Muscle layer of colon (tissue), 2 donors: ENCODE measurements around the gene PTBP1.
"Not testable (repeated sequence)": the region's sequence is repeated elsewhere in the genome, so short reads cannot be mapped to it uniquely, and the experiment has no call there.

ENCODE experiments used
- H3K27ac ChIP-seq: one replicate; pipeline ENCODE4 v1.7.0; 2013; ENCODE audit warnings: low read depth, mild to moderate bottlenecking, low read length, moderate library complexity
- H3K27me3 ChIP-seq, 2 donors: one replicate each; pipeline ENCODE4 v1.7.0; 2013; ENCODE audit warnings: low read length in 2 of 2, mild to moderate bottlenecking in 2 of 2; ENCODE audit not compliant: insufficient read depth in 2 of 2, control insufficient read depth in 1 of 2
- H3K36me3 ChIP-seq: one replicate; pipeline ENCODE4 v1.7.0; 2013; ENCODE audit warnings: mild to moderate bottlenecking, low read length; ENCODE audit not compliant: insufficient read depth
- H3K4me1 ChIP-seq: one replicate; pipeline ENCODE4 v1.7.0; 2013; ENCODE audit warnings: mild to moderate bottlenecking, low read length; ENCODE audit not compliant: insufficient read depth
- H3K4me3 ChIP-seq, 2 donors: one replicate each; pipeline ENCODE4 v1.7.0; 2013; ENCODE audit warnings: low read length in 2 of 2, low read depth in 1 of 2, mild to moderate bottlenecking in 1 of 2, moderate library complexity in 1 of 2
- H3K9ac ChIP-seq: one replicate; pipeline ENCODE4 v1.7.0; 2013; ENCODE audit warnings: low read length
- H3K9me3 ChIP-seq: one replicate; pipeline ENCODE4 v1.7.0; 2013; ENCODE audit warnings: mild to moderate bottlenecking, low read length
- donor health status: abdominal sarcoma.
- donor health status: Adenocarcinoma of cecum.

PTBP1 gene

DNA sequence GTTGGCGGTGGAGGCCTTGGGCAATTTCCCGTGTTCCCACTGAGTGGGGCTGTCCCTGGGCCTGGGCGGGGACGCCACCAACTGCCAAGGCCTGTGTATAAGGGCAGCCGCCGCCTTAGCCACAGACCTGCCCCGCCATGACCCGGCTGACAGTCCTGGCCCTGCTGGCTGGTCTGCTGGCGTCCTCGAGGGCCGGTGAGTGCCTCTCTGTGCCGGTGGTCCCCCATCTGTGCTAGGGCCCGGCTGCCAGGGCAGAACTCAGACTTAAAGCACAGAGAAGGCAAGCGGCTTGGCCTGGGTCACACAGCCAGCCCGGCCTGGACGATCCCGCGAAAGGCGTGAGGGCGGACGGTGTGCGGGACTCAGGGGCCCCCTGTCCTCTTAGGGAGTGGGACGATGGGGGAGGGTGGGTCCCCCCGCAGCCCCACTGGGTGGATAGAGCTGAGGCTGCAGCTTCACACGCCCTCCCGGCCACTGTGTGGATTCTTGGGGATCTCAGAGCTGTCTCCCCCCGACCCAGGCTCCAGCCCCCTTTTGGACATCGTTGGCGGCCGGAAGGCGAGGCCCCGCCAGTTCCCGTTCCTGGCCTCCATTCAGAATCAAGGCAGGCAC, 30.6 kb downstream of the PTBP1 start, which contains the start of gene AZU1:
AZU1 (plus strand) TSS at position 128 of the 612 bp plus-strand sequence; CDS start at position 138, 10 bp downstream.
- H3K4me1 ChIP-seq = no peaks in the 10 kb centered on the region
- H3K36me3 ChIP-seq = no peaks in the 10 kb centered on the region
- no peak within 1 kb of the TSS for H3K4me3 ChIP-seq
- H3K27ac ChIP-seq = no peak within 1 kb of the TSS
- H3K9ac ChIP-seq = no peak within 1 kb of the TSS
- H3K27me3 ChIP-seq = peaks cover 6 to 38% of the 10 kb centered on the region in 2 donors
- no peaks in the 10 kb centered on the region for H3K9me3 ChIP-seq

DNA sequence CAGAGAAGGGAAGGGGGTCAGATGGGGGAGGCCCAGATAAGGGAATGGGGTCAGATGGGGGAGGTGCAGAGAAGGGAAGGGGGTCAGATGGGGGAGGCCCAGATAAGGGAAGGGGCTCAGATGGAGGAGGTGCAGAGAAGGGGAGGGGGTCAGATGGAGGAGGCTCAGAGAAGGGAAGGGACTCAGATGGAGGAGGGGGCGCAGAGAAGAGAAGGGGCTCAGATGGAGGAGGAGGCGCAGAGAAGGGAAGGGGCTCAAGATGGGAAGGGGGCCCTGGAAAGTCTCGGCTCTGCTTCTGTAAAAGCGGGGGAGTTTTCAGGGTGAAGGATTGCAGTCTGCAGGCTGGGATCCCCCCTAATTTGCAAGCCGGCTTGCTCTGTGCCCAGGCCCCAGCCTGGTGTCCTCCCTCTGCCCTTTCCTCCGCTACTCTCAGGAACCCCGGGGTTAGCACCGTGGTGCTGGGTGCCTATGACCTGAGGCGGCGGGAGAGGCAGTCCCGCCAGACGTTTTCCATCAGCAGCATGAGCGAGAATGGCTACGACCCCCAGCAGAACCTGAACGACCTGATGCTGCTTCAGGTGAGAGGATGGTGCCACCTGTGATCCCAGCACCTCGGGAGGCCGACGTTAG, 32.0 kb downstream of the PTBP1 start:
- Histone ChIP-seq H3K4me1 (no peaks in the 10 kb centered on the region), H3K27me3 (peaks cover 0 to 28% of the 10 kb centered on the region in 2 donors), H3K27ac (no peak overlapping the region), H3K9ac (no peak overlapping the region), H3K36me3 (no peaks in the 10 kb centered on the region), H3K9me3 (no peaks in the 10 kb centered on the region), H3K4me3 (no peak overlapping the region)

GRCh38 chr19:831407-832369, 34.4 kb downstream of the PTBP1 start:
- Histone ChIP-seq H3K36me3 (no peaks in the 10 kb centered on the region), H3K27ac (no peak overlapping the region), H3K4me3 (no peak overlapping the region), H3K9me3 (no peaks in the 10 kb centered on the region), H3K4me1 (no peaks in the 10 kb centered on the region), H3K9ac (no peak overlapping the region), H3K27me3 (peaks cover 0 to 39% of the 10 kb centered on the region in 2 donors)

DNA sequence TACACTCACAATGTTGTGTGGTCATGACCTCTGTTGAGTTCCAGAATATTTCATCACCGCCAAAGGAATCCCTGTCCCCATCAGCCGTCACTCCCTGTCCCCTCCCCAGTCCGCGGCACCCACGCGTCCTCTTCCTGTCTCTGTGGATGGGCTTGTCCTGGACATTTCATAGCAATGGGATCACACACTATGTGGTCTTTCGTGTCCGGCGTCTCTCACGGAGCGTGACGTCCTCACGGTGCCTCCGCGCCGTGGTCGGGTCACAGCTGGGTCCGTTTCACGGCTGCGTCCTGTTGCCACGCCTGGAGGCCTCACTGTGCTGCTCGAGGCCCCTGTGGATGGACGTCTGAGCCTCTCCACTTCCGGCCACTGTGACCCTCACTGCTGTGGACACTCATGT, 37.0 kb downstream of the PTBP1 start:
- H3K9ac ChIP-seq = no peak overlapping the region
- H3K4me3 ChIP-seq = no peak overlapping the region
- H3K36me3 ChIP-seq = no peaks in the 10 kb centered on the region
- H3K4me1 ChIP-seq = no peaks in the 10 kb centered on the region
- no peaks in the 10 kb centered on the region for H3K9me3 ChIP-seq
- peaks cover 0 to 26% of the 10 kb centered on the region in 2 donors for H3K27me3 ChIP-seq
- H3K27ac ChIP-seq = no peak overlapping the region

DNA sequence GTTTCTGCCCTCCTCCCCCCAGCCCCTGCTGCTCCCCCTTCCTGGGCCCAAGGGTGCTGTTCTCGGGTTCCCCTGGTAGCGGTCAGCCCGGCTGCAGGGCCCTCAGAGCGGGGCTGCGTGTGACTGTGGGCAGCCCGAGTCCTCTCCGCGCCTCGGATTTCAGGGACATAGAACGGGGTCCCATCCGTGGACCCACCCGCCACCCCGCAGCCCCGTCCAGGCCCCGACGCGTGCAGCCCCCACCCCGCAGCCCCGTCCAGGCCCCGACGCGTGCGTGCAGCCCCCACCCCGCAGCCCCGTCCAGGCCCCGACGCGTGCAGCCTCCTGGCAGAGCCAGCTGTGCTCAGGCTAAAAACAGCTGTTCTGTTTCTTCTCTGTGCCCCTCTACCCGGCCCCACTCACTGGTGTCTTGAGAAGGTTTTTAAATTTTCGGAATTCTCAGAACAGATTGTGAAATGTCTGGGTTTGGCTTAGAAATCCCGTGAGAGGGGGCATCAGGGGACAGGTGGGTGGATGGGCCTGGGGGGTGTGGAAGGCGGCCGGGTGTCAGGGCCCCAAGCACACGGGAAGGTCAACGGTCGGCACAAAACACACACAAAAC, 38.1 kb downstream of the PTBP1 start:
- Histone ChIP-seq H3K9me3 (no peaks in the 10 kb centered on the region), H3K27ac (no peak overlapping the region), H3K4me1 (no peaks in the 10 kb centered on the region), H3K4me3 (no peak overlapping the region), H3K9ac (no peak overlapping the region), H3K36me3 (no peaks in the 10 kb centered on the region), H3K27me3 (peaks cover 0 to 26% of the 10 kb centered on the region in 2 donors)

DNA sequence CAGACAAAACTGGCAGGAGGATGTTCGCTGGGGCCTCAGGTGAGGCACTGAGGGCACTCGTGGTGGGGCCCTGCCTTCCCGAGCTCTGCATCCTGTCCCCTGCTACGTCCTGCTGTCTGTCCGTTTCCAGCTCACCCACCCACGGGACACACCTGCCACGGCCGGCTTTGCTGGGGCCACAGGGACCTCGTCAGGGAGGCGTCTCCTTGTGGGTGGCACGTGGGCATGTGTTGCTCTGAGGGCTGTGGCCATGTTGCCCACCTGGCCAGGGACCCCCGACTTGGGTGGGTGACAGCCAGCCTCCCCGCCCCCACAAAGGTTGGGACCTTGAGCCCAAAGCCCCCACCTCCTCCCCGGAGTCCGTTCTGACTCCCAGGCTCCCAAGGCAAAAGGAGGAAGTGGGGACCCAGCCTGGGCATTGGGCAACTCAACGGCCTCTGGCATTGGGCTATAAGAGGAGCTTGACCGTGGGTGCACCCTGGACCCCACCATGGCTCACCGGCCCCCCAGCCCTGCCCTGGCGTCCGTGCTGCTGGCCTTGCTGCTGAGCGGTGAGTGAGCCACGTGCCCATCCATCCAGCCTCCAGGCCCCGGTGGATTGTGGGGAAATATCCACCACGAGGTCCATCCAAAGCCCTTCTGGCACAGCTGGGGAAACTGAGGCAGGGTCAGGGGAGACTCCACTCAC, 43.4 kb downstream of the PTBP1 start, which contains the start of gene PRTN3:
PRTN3 (plus strand) TSS at position 481 of the 688 bp plus-strand sequence; CDS start at position 491, 10 bp downstream.
- Histone ChIP-seq H3K4me3 (no peak within 1 kb of the TSS), H3K4me1 (no peaks in the 10 kb centered on the region), H3K36me3 (no peaks in the 10 kb centered on the region), H3K27ac (no peak within 1 kb of the TSS), H3K9me3 (no peaks in the 10 kb centered on the region), H3K9ac (no peak within 1 kb of the TSS), H3K27me3 (peaks cover 0 to 33% of the 10 kb centered on the region in 2 donors)

GRCh38 chr19:842802-843179, 45.5 kb downstream of the PTBP1 start:
- not testable (repeated sequence) for H3K9me3 ChIP-seq, H3K4me1 ChIP-seq, H3K4me3 ChIP-seq, H3K36me3 ChIP-seq, H3K9ac ChIP-seq, H3K27ac ChIP-seq
- peaks cover 0 to 46% of the 10 kb centered on the region in 2 donors for H3K27me3 ChIP-seq

DNA sequence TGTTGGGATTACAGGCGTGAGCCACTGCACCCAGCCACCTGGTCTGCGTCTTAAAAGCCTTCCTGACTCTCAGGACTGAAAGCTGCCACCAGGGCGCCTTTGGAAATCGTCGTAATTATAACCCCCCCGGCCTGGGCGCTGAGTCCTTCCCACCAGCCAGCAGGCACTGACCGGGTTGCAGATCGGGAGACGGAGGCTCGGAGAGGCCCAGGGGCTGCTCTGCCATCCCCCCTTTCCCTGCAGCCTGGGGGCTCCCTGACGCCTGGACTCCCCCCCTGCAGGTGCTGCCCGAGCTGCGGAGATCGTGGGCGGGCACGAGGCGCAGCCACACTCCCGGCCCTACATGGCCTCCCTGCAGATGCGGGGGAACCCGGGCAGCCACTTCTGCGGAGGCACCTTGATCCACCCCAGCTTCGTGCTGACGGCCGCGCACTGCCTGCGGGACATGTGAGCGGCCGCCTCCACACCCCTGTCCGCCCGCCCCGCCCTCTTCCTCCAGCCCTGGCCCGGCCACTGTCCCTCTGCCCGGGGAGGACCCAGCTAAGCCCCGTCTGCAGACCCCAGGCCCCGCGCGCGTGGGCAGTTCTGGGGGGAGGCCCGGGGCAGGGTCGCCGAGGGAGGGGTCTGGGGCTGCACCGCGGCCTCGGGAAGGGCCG, 46.1 kb downstream of the PTBP1 start:
- H3K9ac ChIP-seq = no peak overlapping the region
- H3K27me3 ChIP-seq = peaks cover 0 to 48% of the 10 kb centered on the region in 2 donors
- H3K9me3 ChIP-seq = no peaks in the 10 kb centered on the region
- H3K4me1 ChIP-seq = peaks cover 3% of the 10 kb centered on the region
- H3K27ac ChIP-seq = no peak overlapping the region
- no peak overlapping the region for H3K4me3 ChIP-seq
- H3K36me3 ChIP-seq = no peaks in the 10 kb centered on the region

GRCh38 chr19:843836-844545, 46.7 kb downstream of the PTBP1 start:
- peaks cover 3% of the 10 kb centered on the region for H3K4me1 ChIP-seq
- no peaks in the 10 kb centered on the region for H3K9me3 ChIP-seq
- no peak overlapping the region for H3K9ac ChIP-seq
- H3K36me3 ChIP-seq = no peaks in the 10 kb centered on the region
- no peak overlapping the region for H3K4me3 ChIP-seq
- H3K27me3 ChIP-seq = peaks cover 0 to 48% of the 10 kb centered on the region in 2 donors
- no peak overlapping the region for H3K27ac ChIP-seq

DNA sequence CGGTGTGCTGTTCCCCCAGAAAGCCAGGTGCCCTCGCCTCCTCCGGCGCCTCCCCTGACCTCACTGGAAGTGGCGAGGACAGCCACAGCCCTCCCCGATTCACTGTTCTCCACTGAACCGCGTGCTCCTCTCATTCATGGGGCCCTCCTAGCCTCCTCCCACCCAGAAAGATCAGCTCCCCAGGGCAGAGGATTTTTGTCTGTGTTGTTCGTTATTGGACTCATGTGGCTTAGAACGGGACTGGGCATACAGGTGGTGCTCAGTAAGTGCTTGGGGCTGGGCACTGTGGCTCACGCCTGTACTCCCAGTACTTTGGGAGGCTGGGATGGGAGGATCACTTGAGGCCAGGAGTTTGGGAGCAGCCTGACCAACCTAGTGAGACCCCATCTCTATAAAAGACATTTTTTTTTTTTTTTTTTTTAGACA, 47.3 kb downstream of the PTBP1 start:
- H3K27ac ChIP-seq = no peak overlapping the region
- no peak overlapping the region for H3K4me3 ChIP-seq
- peaks cover 3% of the 10 kb centered on the region for H3K4me1 ChIP-seq
- H3K27me3 ChIP-seq = peaks cover 0 to 48% of the 10 kb centered on the region in 2 donors
- H3K36me3 ChIP-seq = no peaks in the 10 kb centered on the region
- no peaks in the 10 kb centered on the region for H3K9me3 ChIP-seq
- H3K9ac ChIP-seq = no peak overlapping the region
